ENCODE results near the gene COTL1. TPM values are rescaled to one million over a fixed set of nuclear protein-coding genes. Genes with fewer than 3 reads are reported as not detected.
"Not testable (repeated sequence)": the region's sequence is repeated elsewhere in the genome, so short reads cannot be mapped to it uniquely, and the experiment has no call there.

The COTL1 gene
- total and polyA plus RNA-seq, 9 donors: 13.8 to 46.4 (median 29.3) TPM

GRCh38 chr16:84518804-84519341, 99.0 kb downstream of the COTL1 start:
- no peaks in the 10 kb centered on the region for H3K27me3 ChIP-seq
- no peaks in the 10 kb centered on the region for H3K4me1 ChIP-seq (ENCODE audit: insufficient read depth)
- H3K4me3 ChIP-seq: no peak overlapping the region
- H3K27ac ChIP-seq: no peak overlapping the region
- H3K36me3 ChIP-seq: no peaks in the 10 kb centered on the region
- 92 to 93% (median 93%) methylated on average over 17 of the region's 17 CpGs for WGBS, 3 donors
- intact Hi-C loops (cut with DNase I): loop anchor here in 2 of 4 donors (10.0 kb wide), 2 partner anchors 446 to 456 kb away; no protein-coding TSS in a partner anchor
- TF ChIP-seq POLR2A (IDR thresholded peaks at IDR 0.05) (no peak), EP300 (IDR thresholded peaks at IDR 0.05) (no peak), CTCF (IDR thresholded peaks at IDR 0.05) (no peak)
- H3K9me3 ChIP-seq: no peaks in the 10 kb centered on the region
- DNase-seq: peak in 1 of 5 donors; percentile 12

- not testable (repeated sequence) for DNase-seq
These were observed 99.7 kb downstream of the COTL1 start for GRCh38 chr16:84518220-84518619.

GRCh38 chr16:84517366-84517765, 100.5 kb downstream of the COTL1 start:
- WGBS, 3 donors: 73 to 80% (median 76%) methylated on average over 12 of the region's 12 CpGs
- DNase-seq: no peak
- no peaks in the 10 kb centered on the region for H3K4me1 ChIP-seq (ENCODE audit: insufficient read depth)
- H3K4me3 ChIP-seq: no peak overlapping the region
- H3K36me3 ChIP-seq: no peaks in the 10 kb centered on the region
- intact Hi-C loops (cut with DNase I): loop anchor here in 2 of 4 donors (10.0 kb wide), 2 partner anchors 447 to 457 kb away; no protein-coding TSS in a partner anchor
- TF ChIP-seq EP300 (IDR thresholded peaks at IDR 0.05) (no peak), CTCF (IDR thresholded peaks at IDR 0.05) (no peak), POLR2A (IDR thresholded peaks at IDR 0.05) (no peak)
- no peaks in the 10 kb centered on the region for H3K9me3 ChIP-seq
- no peaks in the 10 kb centered on the region for H3K27me3 ChIP-seq
- H3K27ac ChIP-seq: no peak overlapping the region

More at GRCh38 chr16:84518220-84518619, 99.7 kb downstream of the COTL1 start:
- intact Hi-C loops (cut with DNase I): loop anchor here in 2 of 4 donors (10.0 kb wide), 2 partner anchors 447 to 457 kb away; no protein-coding TSS in a partner anchor
- H3K9me3 ChIP-seq; H3K27ac ChIP-seq; H3K4me3 ChIP-seq; H3K36me3 ChIP-seq; H3K27me3 ChIP-seq; H3K4me1 ChIP-seq (ENCODE audit: insufficient read depth): not testable (repeated sequence)
- 94 to 100% (median 94%) methylated on average over 3 of the region's 3 CpGs for WGBS, 3 donors

Other genes starting within 250 kb of the COTL1 start
- 1 to 10 TPM in 4 of 7 donors, under 1 TPM in 1, not detected in 2; 0.67 to 8.5 (median 1.5) TPM for gene ATP2C2, start 249.5 kb downstream of the COTL1 start, total RNA-seq
- under 1 TPM in 1 of 2 donors, not detected in 1; 0.10 TPM for gene ATP2C2, start 249.5 kb downstream of the COTL1 start, polyA plus RNA-seq
- gene MEAK7, start 113.4 kb downstream of the COTL1 start, total RNA-seq: 10 to 100 TPM in 6 of 7 donors, 1 to 10 TPM in 1; 8.6 to 23.0 (median 19.2) TPM
- 10 to 100 TPM in 1 of 2 donors, 1 to 10 TPM in 1; 6.6 to 14.5 TPM for gene MEAK7, start 113.4 kb downstream of the COTL1 start, polyA plus RNA-seq
- gene KLHL36, start 30.4 kb upstream of the COTL1 start, total RNA-seq: 10 to 100 TPM; 36.5 to 94.9 (median 60.9) TPM
- 10 to 100 TPM; 20.7 to 27.0 TPM for gene KLHL36, start 30.4 kb upstream of the COTL1 start, polyA plus RNA-seq
- 10 to 100 TPM; 41.1 to 83.6 (median 71.4) TPM for gene USP10, start 81.9 kb upstream of the COTL1 start, total RNA-seq
- 10 to 100 TPM; 24.6 to 98.8 TPM for gene USP10, start 81.9 kb upstream of the COTL1 start, polyA plus RNA-seq
- 100 to 1,000 TPM in 6 of 7 donors, 10 to 100 TPM in 1; 90.6 to 333 (median 142) TPM for gene CRISPLD2, start 201.9 kb upstream of the COTL1 start, total RNA-seq
- gene CRISPLD2, start 201.9 kb upstream of the COTL1 start, polyA plus RNA-seq: 10 to 100 TPM; 53.2 to 63.6 TPM

Measured in ovary (tissue), 9 donors.